ENCODE results near the gene MGAT4B. TPM values are rescaled to one million over a fixed set of nuclear protein-coding genes. Genes with fewer than 3 reads are reported as not detected.

MGAT4B gene
- total RNA-seq, 1 donor from 2014 or later, result 193 TPM

DNA sequence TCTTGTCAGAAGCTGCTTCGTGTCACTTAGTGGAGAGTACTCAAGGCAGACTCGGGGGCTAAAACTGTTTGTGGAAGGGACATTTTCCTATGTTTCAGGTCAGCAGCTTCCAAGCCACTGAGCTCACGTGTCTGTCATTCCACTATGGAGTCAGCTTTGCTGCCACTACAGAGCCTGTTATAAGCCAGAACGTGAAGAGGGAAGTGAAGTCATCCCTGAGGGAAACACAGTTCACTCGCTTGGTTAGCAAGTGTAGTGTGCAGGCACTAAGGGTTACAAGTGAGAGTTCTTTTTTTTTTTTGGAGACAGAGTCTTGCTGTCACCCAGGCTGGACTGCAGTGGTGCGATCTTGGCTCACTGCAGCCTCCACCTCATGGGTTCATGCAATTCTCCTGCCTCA is 37.4 kb downstream of the MGAT4B start:
- FAIRE-seq (no peak), DNase-seq (ENCODE audit: low read depth) (no peak)
- Histone ChIP-seq H3K79me2 (ENCODE audit: insufficient read depth, low read length) (peaks cover 45% of the 10 kb centered on the region), H3K9me3 (ENCODE audit: insufficient read depth, low read depth, low read length) (no peaks in the 10 kb centered on the region), H3K27ac (ENCODE audit: low read depth, low read length) (no peak overlapping the region), H3K9ac (ENCODE audit: low read length) (no peak overlapping the region), H2AFZ (ENCODE audit: low read depth, low read length) (no peak overlapping the region), H3K27me3 (ENCODE audit: insufficient read depth, low read length) (no peaks in the 10 kb centered on the region), H3K4me2 (ENCODE audit: low read length) (no peak overlapping the region), H3K36me3 (ENCODE audit: insufficient read depth, low read length) (peaks cover 28% of the 10 kb centered on the region), H4K20me1 (ENCODE audit: insufficient read depth, low read length) (peaks cover 28% of the 10 kb centered on the region), H3K4me3 (ENCODE audit: insufficient read depth, low read depth, low read length) (no peak overlapping the region), H3K4me1 (ENCODE audit: insufficient read depth, low read length) (peaks cover 32% of the 10 kb centered on the region)
- Mint-ChIP-seq H3K36me3 (ENCODE audit: low read depth, unreplicated experiment) (peaks cover 22% of the 10 kb centered on the region), H3K27ac (ENCODE audit: unreplicated experiment) (peak overlapping the region; percentile 69), H3K9me3 (ENCODE audit: unreplicated experiment) (no peaks in the 10 kb centered on the region), H3K4me1 (ENCODE audit: low read depth, unreplicated experiment) (peaks cover 40% of the 10 kb centered on the region), H3K4me3 (ENCODE audit: unreplicated experiment) (no peak overlapping the region), H3K27me3 (ENCODE audit: low read depth, unreplicated experiment) (no peaks in the 10 kb centered on the region)
- TF ChIP-seq EZH2 (IDR thresholded peaks at IDR 0.05; ENCODE audit: insufficient read depth, low read length), result no peak
- TF ChIP-seq, protein P1, sequence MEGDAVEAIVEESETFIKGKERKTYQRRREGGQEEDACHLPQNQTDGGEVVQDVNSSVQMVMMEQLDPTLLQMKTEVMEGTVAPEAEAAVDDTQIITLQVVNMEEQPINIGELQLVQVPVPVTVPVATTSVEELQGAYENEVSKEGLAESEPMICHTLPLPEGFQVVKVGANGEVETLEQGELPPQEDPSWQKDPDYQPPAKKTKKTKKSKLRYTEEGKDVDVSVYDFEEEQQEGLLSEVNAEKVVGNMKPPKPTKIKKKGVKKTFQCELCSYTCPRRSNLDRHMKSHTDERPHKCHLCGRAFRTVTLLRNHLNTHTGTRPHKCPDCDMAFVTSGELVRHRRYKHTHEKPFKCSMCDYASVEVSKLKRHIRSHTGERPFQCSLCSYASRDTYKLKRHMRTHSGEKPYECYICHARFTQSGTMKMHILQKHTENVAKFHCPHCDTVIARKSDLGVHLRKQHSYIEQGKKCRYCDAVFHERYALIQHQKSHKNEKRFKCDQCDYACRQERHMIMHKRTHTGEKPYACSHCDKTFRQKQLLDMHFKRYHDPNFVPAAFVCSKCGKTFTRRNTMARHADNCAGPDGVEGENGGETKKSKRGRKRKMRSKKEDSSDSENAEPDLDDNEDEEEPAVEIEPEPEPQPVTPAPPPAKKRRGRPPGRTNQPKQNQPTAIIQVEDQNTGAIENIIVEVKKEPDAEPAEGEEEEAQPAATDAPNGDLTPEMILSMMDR (IDR thresholded peaks at IDR 0.05; ENCODE audit: insufficient read depth, low read depth, low read length), result no peak

DNA sequence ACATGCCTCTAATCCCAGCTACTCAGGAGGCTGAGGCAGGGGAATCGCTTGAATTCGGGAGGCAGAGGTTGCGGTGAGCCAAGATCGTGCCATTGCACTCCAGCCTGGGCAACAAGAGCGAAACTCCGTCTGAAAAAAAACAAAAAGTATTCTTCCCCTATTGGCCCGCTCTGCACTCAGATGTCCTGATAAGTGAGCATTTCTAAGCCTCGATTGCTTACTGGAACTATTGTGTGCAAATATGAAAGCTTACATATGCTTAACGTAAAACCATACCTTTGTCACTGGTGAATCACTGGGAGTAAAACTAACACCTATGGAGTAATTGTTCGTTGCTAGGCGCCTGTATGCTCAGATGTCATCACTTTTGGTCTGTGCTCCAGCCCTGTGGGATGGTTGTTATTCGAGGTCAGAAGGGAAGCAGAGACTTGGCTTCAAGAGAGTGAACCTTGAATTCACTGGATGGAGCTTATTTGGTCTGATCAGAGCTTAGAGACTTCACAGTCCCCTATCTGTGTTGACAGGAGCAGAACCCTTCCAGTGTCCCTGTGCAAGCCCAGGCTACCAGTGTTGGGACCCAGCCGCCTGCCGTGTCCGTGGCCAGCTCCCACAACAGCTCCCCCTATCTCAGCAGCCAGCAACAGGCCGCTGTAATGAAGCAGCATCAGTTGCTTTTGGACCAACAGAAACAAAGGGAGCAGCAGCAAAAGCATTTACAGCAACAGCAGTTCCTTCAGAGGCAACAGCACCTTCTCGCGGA is 38.2 kb downstream of the MGAT4B start:
- peak overlapping the region; percentile 75 for H3K27ac Mint-ChIP-seq (ENCODE audit: unreplicated experiment)
- Histone ChIP-seq H2AFZ (ENCODE audit: low read depth, low read length) (no peak overlapping the region), H3K4me3 (ENCODE audit: insufficient read depth, low read depth, low read length) (no peak overlapping the region), H3K79me2 (ENCODE audit: insufficient read depth, low read length) (peaks cover 53% of the 10 kb centered on the region), H3K4me1 (ENCODE audit: insufficient read depth, low read length) (peaks cover 40% of the 10 kb centered on the region), H3K27me3 (ENCODE audit: insufficient read depth, low read length) (no peaks in the 10 kb centered on the region), H3K4me2 (ENCODE audit: low read length) (no peak overlapping the region), H3K9ac (ENCODE audit: low read length) (no peak overlapping the region), H3K9me3 (ENCODE audit: insufficient read depth, low read depth, low read length) (no peaks in the 10 kb centered on the region), H3K27ac (ENCODE audit: low read depth, low read length) (no peak overlapping the region), H4K20me1 (ENCODE audit: insufficient read depth, low read length) (peaks cover 30% of the 10 kb centered on the region), H3K36me3 (ENCODE audit: insufficient read depth, low read length) (peaks cover 23% of the 10 kb centered on the region)
- FAIRE-seq, result no peak
- no peak overlapping the region for H3K4me3 Mint-ChIP-seq (ENCODE audit: unreplicated experiment)
- H3K9me3 Mint-ChIP-seq (ENCODE audit: unreplicated experiment), result no peaks in the 10 kb centered on the region
- TF ChIP-seq, protein P1 (IDR thresholded peaks at IDR 0.05; ENCODE audit: insufficient read depth, low read depth, low read length), result no peak
- TF ChIP-seq EZH2 (IDR thresholded peaks at IDR 0.05; ENCODE audit: insufficient read depth, low read length), result no peak
- H3K27me3 Mint-ChIP-seq (ENCODE audit: low read depth, unreplicated experiment), result no peaks in the 10 kb centered on the region
- H3K36me3 Mint-ChIP-seq (ENCODE audit: low read depth, unreplicated experiment), result peaks cover 19% of the 10 kb centered on the region
- H3K4me1 Mint-ChIP-seq (ENCODE audit: low read depth, unreplicated experiment), result peaks cover 47% of the 10 kb centered on the region
- no peak for DNase-seq (ENCODE audit: low read depth)

DNA sequence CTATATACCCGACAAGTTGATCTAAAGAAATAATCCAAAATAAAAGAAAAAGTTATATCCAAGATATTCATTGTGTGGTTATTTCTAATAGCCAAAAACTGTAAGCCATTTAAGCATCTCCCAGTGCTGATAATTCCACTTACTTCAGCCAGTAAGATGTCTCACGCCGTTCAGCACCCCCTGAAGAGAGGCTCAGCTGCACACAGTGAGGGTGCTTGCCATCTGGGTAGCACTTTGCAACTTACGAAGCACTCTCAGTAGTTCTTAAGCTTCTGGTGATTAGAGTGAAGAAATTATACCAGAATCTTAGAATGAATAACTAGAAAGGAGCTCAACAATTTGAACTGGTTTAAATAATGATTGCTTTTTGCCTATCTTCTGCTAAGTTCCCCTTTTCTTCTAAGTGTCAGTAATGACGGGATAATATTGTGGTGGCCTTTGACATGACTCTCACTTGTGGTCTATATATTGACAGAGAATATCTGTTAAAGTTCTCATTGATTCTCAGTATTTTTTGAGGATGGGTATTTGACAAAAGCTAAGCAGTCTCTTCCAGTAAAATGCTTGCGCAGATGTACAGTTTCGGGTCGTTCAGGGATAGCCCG is 39.1 kb downstream of the MGAT4B start:
- Histone ChIP-seq H3K4me1 (ENCODE audit: insufficient read depth, low read length) (peaks cover 49% of the 10 kb centered on the region), H3K79me2 (ENCODE audit: insufficient read depth, low read length) (peaks cover 54% of the 10 kb centered on the region), H3K9me3 (ENCODE audit: insufficient read depth, low read depth, low read length) (no peaks in the 10 kb centered on the region), H4K20me1 (ENCODE audit: insufficient read depth, low read length) (peaks cover 37% of the 10 kb centered on the region), H2AFZ (ENCODE audit: low read depth, low read length) (no peak overlapping the region), H3K9ac (ENCODE audit: low read length) (no peak overlapping the region), H3K36me3 (ENCODE audit: insufficient read depth, low read length) (peaks cover 21% of the 10 kb centered on the region), H3K4me2 (ENCODE audit: low read length) (peak overlapping the region; percentile 80), H3K27me3 (ENCODE audit: insufficient read depth, low read length) (no peaks in the 10 kb centered on the region), H3K4me3 (ENCODE audit: insufficient read depth, low read depth, low read length) (no peak overlapping the region), H3K27ac (ENCODE audit: low read depth, low read length) (no peak overlapping the region)
- Mint-ChIP-seq H3K27me3 (ENCODE audit: low read depth, unreplicated experiment) (no peaks in the 10 kb centered on the region), H3K4me3 (ENCODE audit: unreplicated experiment) (peak overlapping the region; percentile 76), H3K36me3 (ENCODE audit: low read depth, unreplicated experiment) (peaks cover 19% of the 10 kb centered on the region), H3K9me3 (ENCODE audit: unreplicated experiment) (no peaks in the 10 kb centered on the region), H3K27ac (ENCODE audit: unreplicated experiment) (no peak overlapping the region), H3K4me1 (ENCODE audit: low read depth, unreplicated experiment) (peaks cover 53% of the 10 kb centered on the region)
- FAIRE-seq, result no peak
- no peak for DNase-seq (ENCODE audit: low read depth)
- TF ChIP-seq, protein P1 (IDR thresholded peaks at IDR 0.05; ENCODE audit: insufficient read depth, low read depth, low read length), result no peak
- TF ChIP-seq EZH2 (IDR thresholded peaks at IDR 0.05; ENCODE audit: insufficient read depth, low read length), result no peak
